H9 (cell line): ENCODE measurements around the gene REV1. TPM values are rescaled to one million over a fixed set of nuclear protein-coding genes. Genes with fewer than 3 reads are reported as not detected.

Experiments used
- DNase-seq: peaks from one replicate; pipeline ENCODE4 v3.0.0-alpha.2; 2017
- H2AFZ ChIP-seq: one replicate; pipeline ENCODE4 v1.6.1; 2013; ENCODE audit warnings: mild to moderate bottlenecking, low read length, control low read depth, moderate library complexity
- H2AK5ac ChIP-seq: 2 replicates; pipeline ENCODE4 v1.6.1; 2013; ENCODE audit warnings: low read length, control low read depth, mixed read lengths; ENCODE audit not compliant: insufficient read length
- H2BK120ac ChIP-seq: one replicate; pipeline ENCODE4 v1.6.1; 2013; ENCODE audit warnings: low read depth, mild to moderate bottlenecking, low read length, control low read depth, inconsistent platforms; ENCODE audit not compliant: poor library complexity, severe bottlenecking
- H2BK12ac ChIP-seq: 2 replicates; pipeline ENCODE4 v1.6.1; 2013; ENCODE audit warnings: low read length, control low read depth, mixed read lengths, low read depth; ENCODE audit not compliant: insufficient read length
- H2BK15ac ChIP-seq: 2 replicates; pipeline ENCODE4 v1.6.1; 2013; ENCODE audit warnings: low read depth, low read length, control low read depth
- H2BK20ac ChIP-seq: one replicate; pipeline ENCODE4 v1.6.1; 2013; ENCODE audit warnings: low read depth, mild to moderate bottlenecking, low read length, control low read depth, inconsistent platforms; ENCODE audit not compliant: poor library complexity, severe bottlenecking
- H2BK5ac ChIP-seq: 2 replicates; pipeline ENCODE4 v1.6.1; 2013; ENCODE audit warnings: low read length, control low read depth, mixed read lengths; ENCODE audit not compliant: insufficient read length
- H3K14ac ChIP-seq: 2 replicates; pipeline ENCODE4 v1.6.1; 2013; ENCODE audit warnings: low read length, control low read depth; ENCODE audit not compliant: insufficient read depth
- H3K18ac ChIP-seq: 2 replicates; pipeline ENCODE4 v1.6.1; 2013; ENCODE audit warnings: low read depth, mild to moderate bottlenecking, mixed read lengths, low read length, control low read depth; ENCODE audit not compliant: insufficient read length
- H3K23ac ChIP-seq: 2 replicates; pipeline ENCODE4 v1.6.1; 2013; ENCODE audit warnings: low read length, control low read depth, mixed read lengths, low read depth; ENCODE audit not compliant: insufficient read length
- H3K23me2 ChIP-seq: 2 replicates; pipeline ENCODE4 v1.6.1; 2013; ENCODE audit warnings: low read depth, mild to moderate bottlenecking, mixed read lengths, low read length, control low read depth; ENCODE audit not compliant: insufficient read length, poor library complexity, severe bottlenecking
- H3K27ac ChIP-seq: 2 replicates; pipeline ENCODE4 v1.5.1; 2013; ENCODE audit warnings: low read length, control low read depth, mixed read lengths, low read depth; ENCODE audit not compliant: insufficient read length
- H3K27me3 ChIP-seq: 2 replicates; pipeline ENCODE4 v1.6.1; 2013; ENCODE audit warnings: low read length, control low read depth, inconsistent platforms; ENCODE audit not compliant: insufficient read depth
- H3K4ac ChIP-seq: 2 replicates; pipeline ENCODE4 v1.6.1; 2013; ENCODE audit warnings: low read depth, mild to moderate bottlenecking, control low read depth, inconsistent platforms, low read length, moderate library complexity
- H3K4me1 ChIP-seq: 2 replicates; pipeline ENCODE4 v1.6.1; 2013; ENCODE audit warnings: low read length, control low read depth, inconsistent platforms; ENCODE audit not compliant: insufficient read depth
- H3K4me2 ChIP-seq: 2 replicates; pipeline ENCODE4 v1.6.1; 2013; ENCODE audit warnings: low read length, control low read depth, mixed read lengths; ENCODE audit not compliant: insufficient read length, insufficient read depth
- H3K56ac ChIP-seq: 2 replicates; pipeline ENCODE4 v1.6.1; 2013; ENCODE audit warnings: low read depth, mild to moderate bottlenecking, mixed read lengths, low read length, control low read depth; ENCODE audit not compliant: insufficient read length
- H3K79me1 ChIP-seq: 2 replicates; pipeline ENCODE4 v1.6.1; 2013; ENCODE audit warnings: low read depth, mild to moderate bottlenecking, moderate library complexity, low read length, control low read depth, inconsistent platforms; ENCODE audit not compliant: insufficient read depth, poor library complexity, severe bottlenecking
- H3K79me2 ChIP-seq: 2 replicates; pipeline ENCODE4 v1.6.1; 2013; ENCODE audit warnings: low read length, control low read depth, inconsistent platforms; ENCODE audit not compliant: insufficient read depth
- H3K9ac ChIP-seq: 2 replicates; pipeline ENCODE4 v1.6.1; 2013; ENCODE audit warnings: low read length, control low read depth, mixed read lengths; ENCODE audit not compliant: insufficient read length; ENCODE audit errors: extremely low read depth
- H3K9me3 ChIP-seq: one replicate; pipeline ENCODE4 v1.6.1; 2013; ENCODE audit warnings: low read depth, low read length, inconsistent platforms; ENCODE audit not compliant: control insufficient read depth
- H3T11ph ChIP-seq: one replicate; pipeline ENCODE4 v1.6.1; 2013; ENCODE audit warnings: mild to moderate bottlenecking, low read length, control low read depth, inconsistent platforms
- H4K20me1 ChIP-seq: one replicate; pipeline ENCODE4 v1.6.1; 2013; ENCODE audit not compliant: control insufficient read depth, insufficient read length, insufficient read depth
- H4K5ac ChIP-seq: 2 replicates; pipeline ENCODE4 v1.6.1; 2013; ENCODE audit warnings: low read depth, mild to moderate bottlenecking, mixed read lengths, low read length, control low read depth; ENCODE audit not compliant: insufficient read length
- H4K8ac ChIP-seq: replicated peaks from 2 replicates; pipeline ENCODE4 v1.6.1; 2013; ENCODE audit warnings: low read length, control low read depth, mixed read lengths, low read depth; ENCODE audit not compliant: insufficient read length
- H4K91ac ChIP-seq: 2 replicates; pipeline ENCODE4 v1.6.1; 2013; ENCODE audit warnings: low read depth, mild to moderate bottlenecking, moderate library complexity, mixed read lengths, low read length, control low read depth; ENCODE audit not compliant: insufficient read length
- H3K27ac Mint-ChIP-seq, 3 experiments: 2 replicates in 2 of 3; 3 replicates in 1 of 3; pipeline ENCODE4 v1.8.0; 2020 to 2021; ENCODE audit warnings: mixed read lengths in 3 of 3, mild to moderate bottlenecking in 1 of 3, moderate library complexity in 1 of 3
- H3K27me3 Mint-ChIP-seq: 2 replicates; pipeline ENCODE4 v1.8.0; 2021; ENCODE audit warnings: low read depth, mild to moderate bottlenecking, moderate library complexity, mixed read lengths
- H3K36me3 Mint-ChIP-seq, 3 experiments: 2 replicates in 2 of 3; 3 replicates in 1 of 3; pipeline ENCODE4 v1.8.0; 2020 to 2021; ENCODE audit warnings: low read depth in 3 of 3, mixed read lengths in 3 of 3; ENCODE audit not compliant: insufficient read depth in 1 of 3
- H3K4me1 Mint-ChIP-seq, 2 experiments: 2 replicates each; pipeline ENCODE4 v1.8.0; 2020; ENCODE audit warnings: mixed read lengths in 2 of 2
- H3K4me3 Mint-ChIP-seq, 2 experiments: 2 replicates in 1 of 2; 3 replicates in 1 of 2; pipeline ENCODE4 v1.8.0; 2020 to 2021; ENCODE audit warnings: mild to moderate bottlenecking in 2 of 2, mixed read lengths in 2 of 2, moderate library complexity in 1 of 2
- H3K9me3 Mint-ChIP-seq, 2 experiments: 2 replicates in 1 of 2; 3 replicates in 1 of 2; pipeline ENCODE4 v1.8.0; 2020; ENCODE audit warnings: mild to moderate bottlenecking in 2 of 2, mixed read lengths in 2 of 2, moderate library complexity in 1 of 2
- WGBS: extraction: QIAGEN DNeasy Blood & Tissue Kit; methylation state at CpG from one replicate; pipeline ENCODE4 v1.1.7; 2013; ENCODE audit warnings: missing lambda C conversion rate, low lambda C conversion rate, mixed read lengths; ENCODE audit not compliant: insufficient read length; ENCODE audit errors: extremely low coverage; 5-methylcytosine and 5-hydroxymethylcytosine counted together
- total RNA-seq: library from RNA; stranded (reverse); gene quantifications from 2 replicates; pipeline ENCODE4 v1.2.1, GENCODE V29; 2021
- TF ChIP-seq, protein P1 (sequence below): fragments of 200-600 bp; sonication (generic); conservative IDR thresholded peaks from 3 replicates; pipeline ENCODE4 v1.8.0; 2021; ENCODE audit warnings: antibody characterized with exemption, mild to moderate bottlenecking

REV1 gene
- total RNA-seq, 1 experiment from 2014 or later = 41.6 TPM

- no peaks in the 10 kb centered on the region for H3K4me1 ChIP-seq
- H2BK20ac ChIP-seq = no peak overlapping the region
- H2BK15ac ChIP-seq = no peak overlapping the region
- no peak overlapping the region for H2BK5ac ChIP-seq
- no peaks in the 10 kb centered on the region for H3K27me3 ChIP-seq
- Mint-ChIP-seq H3K36me3 (peaks cover 17 to 55% (median 52%) of the 10 kb centered on the region in 3 experiments; a peak in 6 of 7 replicates), H3K4me3 (no peak overlapping the region), H3K27ac (no peak overlapping the region), H3K27me3 (no peaks in the 10 kb centered on the region), H3K9me3 (no peaks in the 10 kb centered on the region), H3K4me1 (peaks cover 0 to 3% of the 10 kb centered on the region in 2 experiments; a peak in 2 of 4 replicates)
- H2AFZ ChIP-seq = no peak overlapping the region
- H3K4me2 ChIP-seq = no peak overlapping the region
- no peak overlapping the region for H4K91ac ChIP-seq
- no peak overlapping the region for H4K5ac ChIP-seq
- no peak overlapping the region for H4K8ac ChIP-seq
- no peak for DNase-seq
- H3K9me3 ChIP-seq = no peaks in the 10 kb centered on the region
- no peaks in the 10 kb centered on the region for H3K79me1 ChIP-seq
- no peak overlapping the region for H3K56ac ChIP-seq
- no peak overlapping the region for H2AK5ac ChIP-seq
- peaks cover 2% of the 10 kb centered on the region; the same call in 1 of the 2 replicates for H3K79me2 ChIP-seq
- no peak overlapping the region for H3K18ac ChIP-seq
- WGBS = no CpG with 5 or more reads among the region's 4 CpGs
- no peak overlapping the region for H3K27ac ChIP-seq
- H2BK120ac ChIP-seq = no peak overlapping the region
- no peak overlapping the region for H3K4ac ChIP-seq
- H2BK12ac ChIP-seq = no peak overlapping the region
- H3T11ph ChIP-seq = no peak overlapping the region
- H3K9ac ChIP-seq = no peak overlapping the region
- no peaks in the 10 kb centered on the region for H4K20me1 ChIP-seq
- H3K23me2 ChIP-seq = no peaks in the 10 kb centered on the region
- no peak overlapping the region for H3K23ac ChIP-seq
- no peak overlapping the region for H3K14ac ChIP-seq
- TF ChIP-seq, protein P1, sequence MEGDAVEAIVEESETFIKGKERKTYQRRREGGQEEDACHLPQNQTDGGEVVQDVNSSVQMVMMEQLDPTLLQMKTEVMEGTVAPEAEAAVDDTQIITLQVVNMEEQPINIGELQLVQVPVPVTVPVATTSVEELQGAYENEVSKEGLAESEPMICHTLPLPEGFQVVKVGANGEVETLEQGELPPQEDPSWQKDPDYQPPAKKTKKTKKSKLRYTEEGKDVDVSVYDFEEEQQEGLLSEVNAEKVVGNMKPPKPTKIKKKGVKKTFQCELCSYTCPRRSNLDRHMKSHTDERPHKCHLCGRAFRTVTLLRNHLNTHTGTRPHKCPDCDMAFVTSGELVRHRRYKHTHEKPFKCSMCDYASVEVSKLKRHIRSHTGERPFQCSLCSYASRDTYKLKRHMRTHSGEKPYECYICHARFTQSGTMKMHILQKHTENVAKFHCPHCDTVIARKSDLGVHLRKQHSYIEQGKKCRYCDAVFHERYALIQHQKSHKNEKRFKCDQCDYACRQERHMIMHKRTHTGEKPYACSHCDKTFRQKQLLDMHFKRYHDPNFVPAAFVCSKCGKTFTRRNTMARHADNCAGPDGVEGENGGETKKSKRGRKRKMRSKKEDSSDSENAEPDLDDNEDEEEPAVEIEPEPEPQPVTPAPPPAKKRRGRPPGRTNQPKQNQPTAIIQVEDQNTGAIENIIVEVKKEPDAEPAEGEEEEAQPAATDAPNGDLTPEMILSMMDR = no peak
These were observed 59.1 kb downstream of the REV1 start for GRCh38 chr2:99430614-99431291.
